IMR-90 (cell line): Measurements from ENCODE around the gene RAC3. TPM values are rescaled to one million over a fixed set of nuclear protein-coding genes. Genes with fewer than 3 reads are reported as not detected.

ENCODE experiments used
- ATAC-seq: fragments of 200-7000 bp; cut with Tn5 transposase; 2 replicates; pipeline ENCODE4 v1.9.1; 2020; ENCODE audit warnings: low read depth, mild to moderate bottlenecking, moderate library complexity
- BruUV-seq: library from RNA; stranded (reverse); fragments of 400-500 nt; replicated peaks from 2 replicates; lab custom pipeline; 2021; lab: Mats Ljungman, UMichigan
- CTCF ChIA-PET: fragments of 300-600 bp; formaldehyde crosslinking; extraction: SDS; loops from one replicate; lab custom pipeline; 2021; ENCODE audit warnings: antibody characterized with exemption; lab: Yijun Ruan, JAX
- POLR2A ChIA-PET: fragments of 300-600 bp; sonication (Branson Sonifier 250); formaldehyde crosslinking; loops from one replicate; lab custom pipeline; 2022; ENCODE audit warnings: antibody characterized with exemption; ENCODE audit not compliant: unreplicated experiment; lab: Charles Lee
- DNase-seq: peaks from one replicate; pipeline ENCODE4 v3.0.0; 2013
- H2AFZ ChIP-seq: replicated peaks from 2 replicates; pipeline ENCODE3; 2013; ENCODE audit warnings: low read length, mild to moderate bottlenecking; ENCODE audit not compliant: poor library complexity
- H2AK5ac ChIP-seq: 2 replicates; pipeline ENCODE4 v1.6.1; 2013; ENCODE audit warnings: low read depth, low read length, inconsistent platforms
- H2AK9ac ChIP-seq: replicated peaks from 2 replicates; pipeline ENCODE3; 2013; ENCODE audit warnings: mild to moderate bottlenecking, low read depth, low read length, moderate library complexity; ENCODE audit not compliant: poor library complexity
- H2BK120ac ChIP-seq: 2 replicates; pipeline ENCODE4 v1.6.1; 2013; ENCODE audit warnings: low read depth, low read length, inconsistent platforms
- H2BK15ac ChIP-seq: 3 replicates; pipeline ENCODE4 v1.6.1; 2013; ENCODE audit warnings: low read depth, low read length, inconsistent platforms
- H2BK20ac ChIP-seq: 2 replicates; pipeline ENCODE4 v1.6.1; 2013; ENCODE audit warnings: low read depth, mild to moderate bottlenecking, inconsistent platforms, low read length, moderate library complexity
- H2BK5ac ChIP-seq: 2 replicates; pipeline ENCODE4 v1.6.1; 2013; ENCODE audit warnings: mild to moderate bottlenecking, low read depth, low read length, inconsistent platforms; ENCODE audit not compliant: poor library complexity, severe bottlenecking
- H3K14ac ChIP-seq: replicated peaks from 2 replicates; pipeline ENCODE4 v1.6.1; 2013; ENCODE audit warnings: low read depth, low read length, inconsistent platforms
- H3K18ac ChIP-seq: 2 replicates; pipeline ENCODE4 v1.6.1; 2013; ENCODE audit warnings: low read depth, low read length, control low read depth
- H3K23ac ChIP-seq: 2 replicates; pipeline ENCODE4 v1.6.1; 2013; ENCODE audit warnings: low read depth, low read length, inconsistent platforms
- H3K27ac ChIP-seq: 2 replicates; pipeline ENCODE4 v1.5.1; 2013; ENCODE audit warnings: mild to moderate bottlenecking, control low read depth, low read length; ENCODE audit not compliant: insufficient read depth
- H3K27me3 ChIP-seq: 2 replicates; pipeline ENCODE4 v1.6.1; 2013; ENCODE audit warnings: low read length; ENCODE audit not compliant: control insufficient read depth, insufficient read depth
- H3K36me3 ChIP-seq: 2 replicates; pipeline ENCODE4 v1.6.1; 2013; ENCODE audit warnings: low read length, mixed read lengths; ENCODE audit not compliant: control insufficient read depth, insufficient read depth
- H3K4ac ChIP-seq: 2 replicates; pipeline ENCODE4 v1.6.1; 2013; ENCODE audit warnings: low read depth, low read length, inconsistent platforms
- H3K4me1 ChIP-seq: 2 replicates; pipeline ENCODE4 v1.6.1; 2013; ENCODE audit warnings: low read length, mixed read lengths; ENCODE audit not compliant: control insufficient read depth, insufficient read depth
- H3K4me2 ChIP-seq: 2 replicates; pipeline ENCODE4 v1.6.1; 2013; ENCODE audit warnings: low read depth, mild to moderate bottlenecking, control low read depth, low read length, moderate library complexity
- H3K4me3 ChIP-seq: 2 replicates; pipeline ENCODE4 v1.5.1; 2013; ENCODE audit warnings: low read depth, mild to moderate bottlenecking, control low read depth, low read length, moderate library complexity; ENCODE audit not compliant: insufficient read depth
- H3K56ac ChIP-seq: 2 replicates; pipeline ENCODE4 v1.6.1; 2013; ENCODE audit warnings: low read length, inconsistent platforms; ENCODE audit not compliant: insufficient read depth; ENCODE audit errors: extremely low read depth
- H3K79me1 ChIP-seq, 2 experiments: 2 replicates each; pipeline ENCODE4 v1.6.1; 2013; ENCODE audit warnings: low read length in 2 of 2, inconsistent platforms in 1 of 2, low read depth in 1 of 2
- H3K9ac ChIP-seq: 2 replicates; pipeline ENCODE4 v1.6.1; 2013; ENCODE audit warnings: low read depth, low read length, control low read depth
- H3K9me1 ChIP-seq: 2 replicates; pipeline ENCODE4 v1.6.1; 2013; ENCODE audit warnings: low read length, inconsistent platforms; ENCODE audit not compliant: insufficient read depth
- H3K9me3 ChIP-seq: 2 replicates; pipeline ENCODE4 v1.6.1; 2013; ENCODE audit warnings: low read length; ENCODE audit not compliant: control insufficient read depth, insufficient read depth
- H4K20me1 ChIP-seq: 2 replicates; pipeline ENCODE4 v1.6.1; 2013; ENCODE audit warnings: low read length, inconsistent platforms; ENCODE audit not compliant: insufficient read depth
- H4K5ac ChIP-seq: 2 replicates; pipeline ENCODE4 v1.6.1; 2013; ENCODE audit warnings: mild to moderate bottlenecking, low read depth, low read length, control low read depth
- H4K8ac ChIP-seq, 2 experiments: 2 replicates each; pipeline ENCODE4 v1.6.1; 2013; ENCODE audit warnings: low read depth in 2 of 2, low read length in 2 of 2, control low read depth in 1 of 2, inconsistent platforms in 1 of 2
- H4K91ac ChIP-seq: 2 replicates; pipeline ENCODE4 v1.6.1; 2013; ENCODE audit warnings: low read depth, low read length, inconsistent platforms; ENCODE audit not compliant: insufficient read depth
- BHLHE40 ChIP-seq: fragments of 150-350 bp; IDR thresholded peaks from 2 replicates; pipeline ENCODE4 v1.6.1; 2016; ENCODE audit warnings: mild to moderate bottlenecking, low read depth, low read length
- CEBPB ChIP-seq: IDR thresholded peaks from 2 replicates; pipeline ENCODE4 v1.6.1; 2012; ENCODE audit warnings: low read depth, low read length, improper control_type of control experiment
- CHD1 ChIP-seq: IDR thresholded peaks from 2 replicates; pipeline ENCODE4 v1.6.1; 2012; ENCODE audit warnings: low read depth, low read length, improper control_type of control experiment
- ELK1 ChIP-seq: fragments of 150-350 bp; IDR thresholded peaks from 2 replicates; pipeline ENCODE4 v1.6.1; 2016; ENCODE audit warnings: low read depth, mild to moderate bottlenecking, low read length, moderate library complexity, borderline replicate concordance
- FOS ChIP-seq: fragments of 150-350 bp; IDR thresholded peaks from 2 replicates; pipeline ENCODE4 v1.6.1; 2016; ENCODE audit warnings: low read depth, low read length
- MAFK ChIP-seq: IDR thresholded peaks from 2 replicates; pipeline ENCODE4 v1.6.1; 2012; ENCODE audit warnings: low read depth, low read length, improper control_type of control experiment
- MAZ ChIP-seq: IDR thresholded peaks from 2 replicates; pipeline ENCODE4 v1.6.1; 2012; ENCODE audit warnings: low read depth, mild to moderate bottlenecking, low read length, improper control_type of control experiment, moderate library complexity, borderline replicate concordance
- MXI1 ChIP-seq: IDR thresholded peaks from 2 replicates; pipeline ENCODE4 v1.6.1; 2012; ENCODE audit warnings: low read depth, mild to moderate bottlenecking, low read length, moderate library complexity, borderline replicate concordance
- NFE2L2 ChIP-seq: fragments of 150-350 bp; IDR thresholded peaks from 2 replicates; pipeline ENCODE4 v1.6.1; 2016; ENCODE audit warnings: low read depth, mild to moderate bottlenecking, low read length
- POLR2A ChIP-seq: IDR thresholded peaks from 2 replicates; pipeline ENCODE4 v1.6.1; 2012; ENCODE audit warnings: mild to moderate bottlenecking, low read depth, low read length
- RAD21 ChIP-seq: IDR thresholded peaks from 2 replicates; pipeline ENCODE4 v1.6.1; 2012; ENCODE audit warnings: low read length, improper control_type of control experiment
- RCOR1 ChIP-seq: IDR thresholded peaks from 2 replicates; pipeline ENCODE4 v1.6.1; 2012; ENCODE audit warnings: mild to moderate bottlenecking, low read length, improper control_type of control experiment; ENCODE audit not compliant: insufficient replicate concordance
- RFX5 ChIP-seq: IDR thresholded peaks from 2 replicates; pipeline ENCODE4 v1.8.0; 2012; ENCODE audit warnings: low read depth, mild to moderate bottlenecking, low read length, moderate library complexity
- SMC3 ChIP-seq: fragments of 150-350 bp; IDR thresholded peaks from 2 replicates; pipeline ENCODE4 v1.6.1; 2016; ENCODE audit warnings: low read depth, mild to moderate bottlenecking, antibody characterized with exemption, low read length, moderate library complexity
- USF2 ChIP-seq: fragments of 150-350 bp; IDR thresholded peaks from 2 replicates; pipeline ENCODE4 v1.6.1; 2017; ENCODE audit warnings: mild to moderate bottlenecking, antibody characterized with exemption, low read length, low read depth
- WGBS, 2 experiments: methylation state at CpG; one replicate each; pipeline versions ENCODE4 v1.1.5 to v1.1.7; 2013; ENCODE audit warnings: missing lambda C conversion rate in 2 of 2; ENCODE audit not compliant: insufficient read length in 1 of 2; ENCODE audit errors: extremely low coverage in 2 of 2; 5-methylcytosine and 5-hydroxymethylcytosine counted together
- dilution Hi-C: fragments of 300-500 bp; cut with HindIII; formaldehyde crosslinking; loops from one replicate; pipeline ENCODE4 v1.14.3; 2018; ENCODE audit warnings: low sequenced_read_pairs; ENCODE audit not compliant: unreplicated experiment
- in situ Hi-C: fragments of 300-500 bp; cut with MboI; formaldehyde crosslinking; loops from 3 replicates; pipeline ENCODE4 v1.14.3; 2019; ENCODE audit warnings: low sequenced_read_pairs, inconsistent platforms, mixed read lengths
- intact Hi-C: fragments of 100-400 bp; cut with micrococcal nuclease; formaldehyde crosslinking; loops from 2 replicates; pipeline ENCODE4 v1.10.0; 2022
- polyA plus RNA-seq, 3 experiments: library from polyadenylated mRNA; depleted of rRNA; stranded (reverse); fragments of >200 nt; gene quantifications; 2 replicates each; pipeline ENCODE4 v1.2.3, GENCODE V29; 2012; ENCODE audit warnings: low replicate concordance in 1 of 3
- total RNA-seq: library from RNA; depleted of rRNA; stranded (reverse); fragments of >200 nt; gene quantifications from 2 replicates; pipeline ENCODE4 v1.2.3, GENCODE V29; 2012
- TF ChIP-seq, protein P1 (sequence below): conservative IDR thresholded peaks from 2 replicates; pipeline ENCODE4 v1.5.1; 2012; ENCODE audit warnings: mild to moderate bottlenecking, low read depth, low read length, improper control_type of control experiment

Gene RAC3
- total and polyA plus RNA-seq, 2 of the 4 experiments (the other 2 are of a cell fraction): 5.7 to 23.4 TPM

GRCh38 chr17:82009413-82009812 is 22.1 kb upstream of the RAC3 start:
- no peak overlapping the region for H2BK15ac ChIP-seq
- CTCF ChIA-PET: interaction anchor here (0.7 kb wide), 1 partner anchor 459 kb away, joined by 3 read pairs; no protein-coding TSS in a partner anchor
- H3K4me2 ChIP-seq: no peak overlapping the region
- no peak overlapping the region for H4K5ac ChIP-seq
- TF ChIP-seq FOS: no peak
- TF ChIP-seq RFX5: no peak
- TF ChIP-seq MXI1: no peak
- no peak for TF ChIP-seq MAZ
- TF ChIP-seq, protein P1, sequence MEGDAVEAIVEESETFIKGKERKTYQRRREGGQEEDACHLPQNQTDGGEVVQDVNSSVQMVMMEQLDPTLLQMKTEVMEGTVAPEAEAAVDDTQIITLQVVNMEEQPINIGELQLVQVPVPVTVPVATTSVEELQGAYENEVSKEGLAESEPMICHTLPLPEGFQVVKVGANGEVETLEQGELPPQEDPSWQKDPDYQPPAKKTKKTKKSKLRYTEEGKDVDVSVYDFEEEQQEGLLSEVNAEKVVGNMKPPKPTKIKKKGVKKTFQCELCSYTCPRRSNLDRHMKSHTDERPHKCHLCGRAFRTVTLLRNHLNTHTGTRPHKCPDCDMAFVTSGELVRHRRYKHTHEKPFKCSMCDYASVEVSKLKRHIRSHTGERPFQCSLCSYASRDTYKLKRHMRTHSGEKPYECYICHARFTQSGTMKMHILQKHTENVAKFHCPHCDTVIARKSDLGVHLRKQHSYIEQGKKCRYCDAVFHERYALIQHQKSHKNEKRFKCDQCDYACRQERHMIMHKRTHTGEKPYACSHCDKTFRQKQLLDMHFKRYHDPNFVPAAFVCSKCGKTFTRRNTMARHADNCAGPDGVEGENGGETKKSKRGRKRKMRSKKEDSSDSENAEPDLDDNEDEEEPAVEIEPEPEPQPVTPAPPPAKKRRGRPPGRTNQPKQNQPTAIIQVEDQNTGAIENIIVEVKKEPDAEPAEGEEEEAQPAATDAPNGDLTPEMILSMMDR: no peak
- no peak for TF ChIP-seq SMC3
- TF ChIP-seq MAFK: no peak
- TF ChIP-seq CEBPB: no peak
- TF ChIP-seq RCOR1: no peak
- TF ChIP-seq CHD1: no peak
- no peak for TF ChIP-seq USF2
- TF ChIP-seq ELK1: no peak
- no peak for TF ChIP-seq BHLHE40
- TF ChIP-seq POLR2A: no peak
- TF ChIP-seq NFE2L2: no peak
- TF ChIP-seq RAD21: no peak
- no peak overlapping the region for H3K4ac ChIP-seq
- peaks cover 3% of the 10 kb centered on the region; the same call in 1 of the 2 replicates for H3K36me3 ChIP-seq
- no peak overlapping the region for H3K9ac ChIP-seq
- POLR2A ChIA-PET: no interaction called here
- H2BK120ac ChIP-seq: no peak overlapping the region
- no peak overlapping the region for H2AFZ ChIP-seq
- peaks cover 9% of the 10 kb centered on the region for H3K9me1 ChIP-seq
- no peaks in the 10 kb centered on the region for H3K9me3 ChIP-seq
- H4K8ac ChIP-seq: no peak overlapping the region
- no peak overlapping the region for H3K27ac ChIP-seq
- 96% methylated on average over 6 of the region's 15 CpGs; no CpG with 5 or more reads in 1 of the 2 experiments for WGBS, 2 experiments
- ATAC-seq (no peak), DNase-seq (no peak)
- in situ Hi-C loops (no loop called here), intact Hi-C loops (no loop called here), dilution Hi-C loops (no loop called here)
- no peak overlapping the region for H3K23ac ChIP-seq
- no peaks in the 10 kb centered on the region for H3K27me3 ChIP-seq
- no peak overlapping the region for H4K91ac ChIP-seq
- no peak overlapping the region for H3K18ac ChIP-seq
- H3K79me1 ChIP-seq: peaks cover 5 to 21% of the 10 kb centered on the region in 2 experiments; a peak in 3 of 4 replicates
- H2BK5ac ChIP-seq: no peak overlapping the region
- no peak overlapping the region for H2BK20ac ChIP-seq
- H3K56ac ChIP-seq: no peak overlapping the region
- H3K4me3 ChIP-seq: no peak overlapping the region
- H4K20me1 ChIP-seq: no peaks in the 10 kb centered on the region; the same call in 1 of the 2 replicates
- no peak overlapping the region for H2AK5ac ChIP-seq
- no peak overlapping the region for H2AK9ac ChIP-seq
- no TSS peak for BruUV-seq
- peaks cover 14% of the 10 kb centered on the region for H3K4me1 ChIP-seq
- H3K14ac ChIP-seq: no peak overlapping the region
